Activated CD4-positive, alpha-beta T cell treated with anti-CD3 and anti-CD28 coated beads, Interleukin-2, amount 50 U/mL, for 1 hour (primary cell): ENCODE data around the gene TCF12.
"Not testable (repeated sequence)": the region's sequence is repeated elsewhere in the genome, so short reads cannot be mapped to it uniquely, and the experiment has no call there.

Source experiments
- DNase-seq: peaks from one replicate; pipeline ENCODE4 v3.0.0-alpha.2; 2020

The TCF12 gene

GRCh38 chr15:57147621-57148020 is 229.2 kb downstream of the TCF12 start:
- no peak for DNase-seq

GRCh38 chr15:57148262-57148661 is 229.8 kb downstream of the TCF12 start:
- no peak for DNase-seq

GRCh38 chr15:57149196-57149595 is 230.8 kb downstream of the TCF12 start:
- no peak for DNase-seq

GRCh38 chr15:57150066-57150865 is 231.8 kb downstream of the TCF12 start:
- no peak for DNase-seq

GRCh38 chr15:57150866-57151203 is 232.4 kb downstream of the TCF12 start:
- DNase-seq = not testable (repeated sequence)

GRCh38 chr15:57152133-57152532 is 233.7 kb downstream of the TCF12 start:
- DNase-seq = no peak

- DNase-seq = no peak
Observed at GRCh38 chr15:57152666-57153539, 234.5 kb downstream of the TCF12 start.

GRCh38 chr15:57156210-57156884 is 237.9 kb downstream of the TCF12 start:
- no peak for DNase-seq

GRCh38 chr15:57158589-57158988 is 240.1 kb downstream of the TCF12 start:
- DNase-seq = no peak

- DNase-seq = no peak
Observed at GRCh38 chr15:57158997-57159668, 240.7 kb downstream of the TCF12 start.

GRCh38 chr15:57159767-57160166 is 241.3 kb downstream of the TCF12 start:
- DNase-seq = no peak

- no peak for DNase-seq
Observed at GRCh38 chr15:57160823-57161560, 242.5 kb downstream of the TCF12 start.

- DNase-seq = not testable (repeated sequence)
Observed at GRCh38 chr15:57164251-57164650, 245.8 kb downstream of the TCF12 start.

GRCh38 chr15:57165992-57166391 is 247.5 kb downstream of the TCF12 start:
- no peak for DNase-seq

- no peak for DNase-seq
Observed at GRCh38 chr15:57167821-57168395, 249.5 kb downstream of the TCF12 start.

- no peak for DNase-seq
Observed at GRCh38 chr15:57169643-57170042, 251.2 kb downstream of the TCF12 start.

GRCh38 chr15:57171426-57171825 is 253.0 kb downstream of the TCF12 start:
- no peak for DNase-seq

- DNase-seq = no peak
Observed at GRCh38 chr15:57172925-57173324, 254.5 kb downstream of the TCF12 start.

- no peak for DNase-seq
Observed at GRCh38 chr15:57183041-57183440, 264.6 kb downstream of the TCF12 start.

GRCh38 chr15:57183614-57184344 is 265.3 kb downstream of the TCF12 start:
- DNase-seq = no peak

- no peak for DNase-seq
Observed at GRCh38 chr15:57184502-57184901, 266.1 kb downstream of the TCF12 start.
